Measurements from ENCODE around the gene HHAT.

DNA sequence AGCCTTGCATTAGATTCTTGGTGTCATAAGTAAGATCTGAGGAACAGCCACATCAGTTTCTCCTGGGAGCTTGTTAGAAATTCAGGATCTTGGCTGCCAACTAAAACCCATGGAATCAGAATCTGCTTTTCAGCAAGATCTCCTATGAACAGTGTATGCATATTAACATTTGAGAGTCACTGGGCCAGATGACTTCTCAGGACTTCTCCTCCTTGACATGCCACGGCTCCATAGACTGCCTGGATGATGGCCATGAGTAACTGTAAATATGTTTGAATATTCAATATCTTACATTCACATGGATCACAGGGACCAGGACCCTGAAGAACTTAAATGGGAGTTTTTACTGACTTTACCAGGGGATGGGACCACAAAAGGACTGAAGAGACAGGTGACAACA, 148.0 kb downstream of the HHAT start:
- no peak for TF ChIP-seq CTCF (conservative IDR thresholded peaks at IDR 0.05; ENCODE audit: low read length)
- TF ChIP-seq EZH2phosphoT487 (IDR thresholded peaks at IDR 0.05; ENCODE audit: borderline replicate concordance), result no peak

All from Loucy (cell line).